ENCODE results near the gene MAN2B2. TPM values are rescaled to one million over a fixed set of nuclear protein-coding genes. Genes with fewer than 3 reads are reported as not detected.
A peak's percentile ranks its signal among the peaks of the same experiment; 100 is the strongest.

The MAN2B2 gene
- total RNA-seq, 1 experiment from 2014 or later, result 5.9 TPM

- peak overlapping the region; percentile 95 for H3K9ac ChIP-seq (ENCODE audit: extremely low read depth, insufficient read length, low read length)
- H2BK12ac ChIP-seq (ENCODE audit: insufficient read length, low read depth, low read length), result no peak overlapping the region
- Mint-ChIP-seq H3K4me3 (peak overlapping the region; percentile 99 to 100), H3K27me3 (ENCODE audit: low read depth) (peaks cover 1% of the 10 kb centered on the region), H3K9me3 (peaks cover 2 to 3% of the 10 kb centered on the region in 2 experiments; a peak in 1 of 5 replicates), H3K4me1 (peaks cover 19 to 24% of the 10 kb centered on the region in 2 experiments), H3K27ac (peak overlapping the region; percentile 23 to 39 (median 36); a peak in 5 of 7 replicates), H3K36me3 (ENCODE audit: insufficient read depth in 1 of 3, low read depth in 3 of 3) (peaks cover 22 to 26% (median 25%) of the 10 kb centered on the region in 3 experiments)
- H3K23me2 ChIP-seq (ENCODE audit: insufficient read length, low read depth, low read length, poor library complexity, severe bottlenecking), result peaks cover 14% of the 10 kb centered on the region
- H3K79me1 ChIP-seq (ENCODE audit: insufficient read depth, low read depth, low read length, poor library complexity, severe bottlenecking), result peaks cover 8% of the 10 kb centered on the region
- H3K4me1 ChIP-seq (ENCODE audit: insufficient read depth, low read length), result no peaks in the 10 kb centered on the region
- no peak overlapping the region for H3K23ac ChIP-seq (ENCODE audit: insufficient read length, low read depth, low read length)
- no peak overlapping the region for H2AFZ ChIP-seq (ENCODE audit: low read length)
- peaks cover 10% of the 10 kb centered on the region for H3K79me2 ChIP-seq (ENCODE audit: insufficient read depth, low read length)
- no peak for DNase-seq
- no peak overlapping the region for H4K91ac ChIP-seq (ENCODE audit: insufficient read length, low read depth, low read length)
- TF ChIP-seq CTCF (conservative IDR thresholded peaks at IDR 0.05), result no peak
- no peak overlapping the region for H2BK15ac ChIP-seq (ENCODE audit: low read depth, low read length)
- H3T11ph ChIP-seq (ENCODE audit: low read length), result no peak overlapping the region
- no peak overlapping the region for H2AK5ac ChIP-seq (ENCODE audit: insufficient read length, low read length)
- H3K56ac ChIP-seq (ENCODE audit: insufficient read length, low read depth, low read length), result no peak overlapping the region
- no peak overlapping the region for H2BK20ac ChIP-seq (ENCODE audit: low read depth, low read length, poor library complexity, severe bottlenecking)
- no peaks in the 10 kb centered on the region for H3K27me3 ChIP-seq (ENCODE audit: insufficient read depth, low read length)
- H3K4me2 ChIP-seq (ENCODE audit: insufficient read depth, insufficient read length, low read length), result peak overlapping the region; percentile 95
- H2BK5ac ChIP-seq (ENCODE audit: insufficient read length, low read length), result no peak overlapping the region
- WGBS (ENCODE audit: extremely low coverage, insufficient read length, low lambda C conversion rate), result no CpG with 5 or more reads among the region's 5 CpGs
- no peak overlapping the region for H4K5ac ChIP-seq (ENCODE audit: insufficient read length, low read depth, low read length)
- no peak overlapping the region for H2BK120ac ChIP-seq (ENCODE audit: low read depth, low read length, poor library complexity, severe bottlenecking)
- H3K14ac ChIP-seq (ENCODE audit: insufficient read depth, low read length), result no peak overlapping the region
- H3K9me3 ChIP-seq (ENCODE audit: control insufficient read depth, low read depth, low read length), result no peaks in the 10 kb centered on the region
- H3K27ac ChIP-seq (ENCODE audit: insufficient read length, low read depth, low read length), result no peak overlapping the region
- no peaks in the 10 kb centered on the region for H4K20me1 ChIP-seq (ENCODE audit: control insufficient read depth, insufficient read depth, insufficient read length)
- no peak overlapping the region for H3K4ac ChIP-seq (ENCODE audit: low read depth, low read length)
- H3K18ac ChIP-seq (ENCODE audit: insufficient read length, low read depth, low read length), result no peak overlapping the region
- no peak overlapping the region for H4K8ac ChIP-seq (replicated peaks; ENCODE audit: insufficient read length, low read depth, low read length)
Observed at GRCh38 chr4:6641971-6642320, 67.0 kb downstream of the MAN2B2 start.

Data from H9 (cell line).